Activated T-cell treated with anti-CD3 and anti-CD28 coated beads, Interleukin-2, amount 50 U/mL, for 24 hours (primary cell): Measurements from ENCODE around the gene CADM2.

Experiments
- DNase-seq: peaks from one replicate; pipeline ENCODE4 v3.0.0-alpha.2; 2020
- H3K27ac Mint-ChIP-seq: 2 replicates; pipeline ENCODE4 v1.8.0; 2020; ENCODE audit warnings: mild to moderate bottlenecking, mixed read lengths
- H3K27me3 Mint-ChIP-seq: 2 replicates; pipeline ENCODE4 v1.8.0; 2020; ENCODE audit warnings: mixed read lengths
- H3K36me3 Mint-ChIP-seq: 2 replicates; pipeline ENCODE4 v1.8.0; 2020; ENCODE audit warnings: low read depth, mixed read lengths
- H3K4me1 Mint-ChIP-seq: 2 replicates; pipeline ENCODE4 v1.8.0; 2020; ENCODE audit warnings: low read depth, mixed read lengths
- H3K4me3 Mint-ChIP-seq: 2 replicates; pipeline ENCODE4 v1.8.0; 2020; ENCODE audit warnings: mild to moderate bottlenecking, moderate library complexity, mixed read lengths
- H3K9me3 Mint-ChIP-seq: 2 replicates; pipeline ENCODE4 v1.8.0; 2020; ENCODE audit warnings: mixed read lengths

CADM2 gene

GRCh38 chr3:84968701-84969235 is 10.0 kb downstream of the CADM2 start:
- no peaks in the 10 kb centered on the region for H3K4me1 Mint-ChIP-seq
- no peaks in the 10 kb centered on the region for H3K27me3 Mint-ChIP-seq
- no peaks in the 10 kb centered on the region for H3K36me3 Mint-ChIP-seq
- no peak overlapping the region for H3K4me3 Mint-ChIP-seq
- no peak overlapping the region for H3K27ac Mint-ChIP-seq
- peaks cover 4% of the 10 kb centered on the region for H3K9me3 Mint-ChIP-seq
- no peak for DNase-seq

- no peak for DNase-seq
- Mint-ChIP-seq H3K27me3 (no peaks in the 10 kb centered on the region), H3K4me1 (no peaks in the 10 kb centered on the region), H3K9me3 (peaks cover 4% of the 10 kb centered on the region), H3K36me3 (no peaks in the 10 kb centered on the region), H3K27ac (no peak overlapping the region), H3K4me3 (no peak overlapping the region)
Measured at GRCh38 chr3:84974347-84974746, 15.6 kb downstream of the CADM2 start.

- no peak for DNase-seq
- Mint-ChIP-seq H3K4me1 (no peaks in the 10 kb centered on the region), H3K27me3 (no peaks in the 10 kb centered on the region), H3K9me3 (peaks cover 4% of the 10 kb centered on the region), H3K4me3 (no peak overlapping the region), H3K27ac (no peak overlapping the region), H3K36me3 (no peaks in the 10 kb centered on the region)
Measured at GRCh38 chr3:84977021-84977420, 18.2 kb downstream of the CADM2 start.

GRCh38 chr3:84978843-84979242 is 20.1 kb downstream of the CADM2 start:
- no peak overlapping the region for H3K4me3 Mint-ChIP-seq
- no peaks in the 10 kb centered on the region for H3K36me3 Mint-ChIP-seq
- no peak for DNase-seq
- no peaks in the 10 kb centered on the region for H3K27me3 Mint-ChIP-seq
- peaks cover 4% of the 10 kb centered on the region for H3K9me3 Mint-ChIP-seq
- H3K4me1 Mint-ChIP-seq = no peaks in the 10 kb centered on the region
- H3K27ac Mint-ChIP-seq = no peak overlapping the region

GRCh38 chr3:84980011-84980410 is 21.2 kb downstream of the CADM2 start:
- DNase-seq = no peak
- no peak overlapping the region for H3K27ac Mint-ChIP-seq
- no peaks in the 10 kb centered on the region for H3K4me1 Mint-ChIP-seq
- no peak overlapping the region for H3K4me3 Mint-ChIP-seq
- H3K36me3 Mint-ChIP-seq = no peaks in the 10 kb centered on the region
- H3K9me3 Mint-ChIP-seq = peaks cover 4% of the 10 kb centered on the region
- no peaks in the 10 kb centered on the region for H3K27me3 Mint-ChIP-seq

GRCh38 chr3:84980456-84980855 is 21.7 kb downstream of the CADM2 start:
- Mint-ChIP-seq H3K27me3 (no peaks in the 10 kb centered on the region), H3K9me3 (peaks cover 4% of the 10 kb centered on the region), H3K27ac (no peak overlapping the region), H3K36me3 (no peaks in the 10 kb centered on the region), H3K4me3 (no peak overlapping the region), H3K4me1 (no peaks in the 10 kb centered on the region)
- DNase-seq = no peak

GRCh38 chr3:84983490-84983889 is 24.7 kb downstream of the CADM2 start:
- Mint-ChIP-seq H3K27me3 (no peaks in the 10 kb centered on the region), H3K27ac (no peak overlapping the region), H3K4me3 (no peak overlapping the region), H3K9me3 (peaks cover 4% of the 10 kb centered on the region), H3K4me1 (no peaks in the 10 kb centered on the region), H3K36me3 (no peaks in the 10 kb centered on the region)
- DNase-seq = no peak

GRCh38 chr3:84984429-84984828 is 25.6 kb downstream of the CADM2 start:
- Mint-ChIP-seq H3K4me3 (no peak overlapping the region), H3K27me3 (no peaks in the 10 kb centered on the region)

GRCh38 chr3:84985795-84986194 is 27.0 kb downstream of the CADM2 start:
- H3K9me3 Mint-ChIP-seq = no peaks in the 10 kb centered on the region
- H3K36me3 Mint-ChIP-seq = no peaks in the 10 kb centered on the region
- H3K27me3 Mint-ChIP-seq = no peaks in the 10 kb centered on the region
- no peak overlapping the region for H3K4me3 Mint-ChIP-seq
- H3K4me1 Mint-ChIP-seq = no peaks in the 10 kb centered on the region
- DNase-seq = no peak
- H3K27ac Mint-ChIP-seq = no peak overlapping the region

More at GRCh38 chr3:84984429-84984828, 25.6 kb downstream of the CADM2 start:
- H3K4me1 Mint-ChIP-seq = no peaks in the 10 kb centered on the region
- DNase-seq = no peak
- peaks cover 4% of the 10 kb centered on the region for H3K9me3 Mint-ChIP-seq
- H3K36me3 Mint-ChIP-seq = no peaks in the 10 kb centered on the region
- no peak overlapping the region for H3K27ac Mint-ChIP-seq

GRCh38 chr3:84987706-84988504 is 29.1 kb downstream of the CADM2 start:
- no peak overlapping the region for H3K4me3 Mint-ChIP-seq
- H3K4me1 Mint-ChIP-seq = no peaks in the 10 kb centered on the region
- H3K9me3 Mint-ChIP-seq = no peaks in the 10 kb centered on the region
- H3K36me3 Mint-ChIP-seq = no peaks in the 10 kb centered on the region
- DNase-seq = no peak
- no peak overlapping the region for H3K27ac Mint-ChIP-seq
- H3K27me3 Mint-ChIP-seq = no peaks in the 10 kb centered on the region

- no peaks in the 10 kb centered on the region for H3K36me3 Mint-ChIP-seq
- H3K27me3 Mint-ChIP-seq = no peaks in the 10 kb centered on the region
- no peak overlapping the region for H3K4me3 Mint-ChIP-seq
- no peak overlapping the region for H3K27ac Mint-ChIP-seq
- no peak for DNase-seq
- peaks cover 5% of the 10 kb centered on the region for H3K9me3 Mint-ChIP-seq
- H3K4me1 Mint-ChIP-seq = no peaks in the 10 kb centered on the region
Measured at GRCh38 chr3:84989102-84989501, 30.3 kb downstream of the CADM2 start.

GRCh38 chr3:84991422-84991900 is 32.7 kb downstream of the CADM2 start:
- Mint-ChIP-seq H3K27ac (no peak overlapping the region), H3K4me1 (no peaks in the 10 kb centered on the region), H3K9me3 (peaks cover 5% of the 10 kb centered on the region), H3K4me3 (no peak overlapping the region), H3K27me3 (no peaks in the 10 kb centered on the region), H3K36me3 (no peaks in the 10 kb centered on the region)
- no peak for DNase-seq

- Mint-ChIP-seq H3K36me3 (no peaks in the 10 kb centered on the region), H3K27ac (no peak overlapping the region), H3K27me3 (no peaks in the 10 kb centered on the region), H3K9me3 (peaks cover 7% of the 10 kb centered on the region), H3K4me1 (no peaks in the 10 kb centered on the region), H3K4me3 (no peak overlapping the region)
- no peak for DNase-seq
Measured at GRCh38 chr3:84993956-84994355, 35.2 kb downstream of the CADM2 start.

GRCh38 chr3:84998545-84998944 is 39.8 kb downstream of the CADM2 start:
- Mint-ChIP-seq H3K27me3 (no peaks in the 10 kb centered on the region), H3K9me3 (peaks cover 3% of the 10 kb centered on the region), H3K4me1 (no peaks in the 10 kb centered on the region), H3K36me3 (no peaks in the 10 kb centered on the region), H3K4me3 (no peak overlapping the region), H3K27ac (no peak overlapping the region)
- no peak for DNase-seq

- Mint-ChIP-seq H3K9me3 (peaks cover 2% of the 10 kb centered on the region), H3K4me1 (no peaks in the 10 kb centered on the region), H3K27ac (no peak overlapping the region), H3K4me3 (no peak overlapping the region), H3K36me3 (no peaks in the 10 kb centered on the region), H3K27me3 (no peaks in the 10 kb centered on the region)
- no peak for DNase-seq
Measured at GRCh38 chr3:85003479-85003878, 44.7 kb downstream of the CADM2 start.
